K562 (cell line): ENCODE results near the gene PNRC2. TPM values are rescaled to one million over a fixed set of nuclear protein-coding genes. Genes with fewer than 3 reads are reported as not detected.

Experiments used
- ESRRB ChIP-seq: fragments of 250-450 bp; sonication (Bioruptor Pico); IDR thresholded peaks from 2 replicates; pipeline ENCODE4 v1.5.0; 2020; ENCODE audit warnings: mild to moderate bottlenecking, moderate library complexity, borderline replicate concordance
- FOXK1 ChIP-seq: sonication (generic); formaldehyde crosslinking; IDR thresholded peaks from 2 replicates; pipeline ENCODE4 v1.8.0; 2022; ENCODE audit warnings: missing genetic modification reagents, mild to moderate bottlenecking, borderline replicate concordance
- JUN ChIP-seq, 2 experiments: sonication (generic) in 1 of 2; formaldehyde crosslinking in 1 of 2; IDR thresholded peaks; 2 replicates each; pipeline versions ENCODE4 v1.6.1 to v1.8.0; 2012 to 2022; ENCODE audit warnings: borderline replicate concordance in 2 of 2, mild to moderate bottlenecking in 2 of 2, improper control_type of control experiment in 1 of 2, low read depth in 1 of 2, low read length in 1 of 2, missing genetic modification reagents in 1 of 2
- RBFOX2 ChIP-seq: fragments of 200-400 bp; formaldehyde crosslinking; IDR thresholded peaks from 2 replicates; pipeline ENCODE4 v1.6.1; 2017; ENCODE audit warnings: low read depth, mild to moderate bottlenecking, low read length, moderate library complexity
- ZNF274 ChIP-seq: IDR thresholded peaks from 2 replicates; pipeline ENCODE4 v1.6.1; 2011; ENCODE audit warnings: low read depth, mild to moderate bottlenecking, low read length, moderate library complexity, borderline replicate concordance
- polyA plus RNA-seq, 8 experiments: library from polyadenylated mRNA; depleted of rRNA in 4 of 8; stranded (reverse) in 5 of 8; unstranded in 3 of 8; fragments of >200 nt; fragmentation: Nextera tagmentation in 2 of 8; fragmentation: Illumina TruSeq in 1 of 8; extraction: Ambion mirVana in 2 of 8; extraction: Trizol in 1 of 8; gene quantifications; 2 replicates each; pipeline versions ENCODE4 v1.2.1 to v1.2.3, GENCODE V29; 2011 to 2014; ENCODE audit warnings: inconsistent platforms in 1 of 8, missing spikeins in 1 of 8
- total RNA-seq, 7 experiments: library from RNA; depleted of rRNA in 6 of 7; stranded (reverse); fragments of >200 nt in 6 of 7; fragmentation: Illumina TruSeq in 2 of 7; extraction: Trizol in 2 of 7; gene quantifications; 2 replicates each; pipeline versions ENCODE4 v1.2.1 to v1.2.3, GENCODE V29; 2011 to 2021; ENCODE audit warnings: low replicate concordance in 1 of 7
- TF ChIP-seq, protein P1 (sequence below): fragments of 450-650 bp; IDR thresholded peaks from 2 replicates; pipeline ENCODE4 v1.6.1; 2018; ENCODE audit not compliant: partially characterized antibody
- TF ChIP-seq, protein P2 (sequence below): fragments of 250-450 bp; sonication (Bioruptor Pico); IDR thresholded peaks from 2 replicates; pipeline ENCODE4 v1.5.0; 2022; ENCODE audit warnings: mild to moderate bottlenecking
- TF ChIP-seq, protein P3 (sequence below): conservative IDR thresholded peaks from 2 replicates; pipeline ENCODE4 v1.6.1; 2011; ENCODE audit warnings: low read depth, mild to moderate bottlenecking, low read length; ENCODE audit not compliant: control insufficient read depth
- TF ChIP-seq, protein P4 (sequence below): fragments of 250-450 bp; sonication (Bioruptor Pico); IDR thresholded peaks from 2 replicates; pipeline ENCODE4 v1.8.0; 2022; ENCODE audit warnings: inconsistent platforms
- TF ChIP-seq, protein P5 (sequence below), 2 experiments: fragments of 450-650 bp; conservative IDR thresholded peaks; 2 replicates each; pipeline ENCODE4 v1.6.1; 2017; ENCODE audit warnings: mild to moderate bottlenecking in 2 of 2, moderate library complexity in 2 of 2
- TF ChIP-seq, protein P6 (sequence below): fragments of 200-800 bp; sonication (Bioruptor generic); IDR thresholded peaks from 2 replicates; pipeline ENCODE4 v1.6.1; 2017; ENCODE audit warnings: missing genetic modification characterization, missing compliant biosample characterization
- TF ChIP-seq, protein P7 (sequence below): fragments of 250-450 bp; sonication (Bioruptor Pico); IDR thresholded peaks from 2 replicates; pipeline ENCODE4 v1.6.1; 2021; ENCODE audit warnings: mild to moderate bottlenecking

Gene PNRC2
- total and polyA plus RNA-seq, 9 of the 15 experiments (the other 6 are each of a cell fraction or from before 2014, with no cell fraction given), result 127 to 303 (median 203) TPM

DNA sequence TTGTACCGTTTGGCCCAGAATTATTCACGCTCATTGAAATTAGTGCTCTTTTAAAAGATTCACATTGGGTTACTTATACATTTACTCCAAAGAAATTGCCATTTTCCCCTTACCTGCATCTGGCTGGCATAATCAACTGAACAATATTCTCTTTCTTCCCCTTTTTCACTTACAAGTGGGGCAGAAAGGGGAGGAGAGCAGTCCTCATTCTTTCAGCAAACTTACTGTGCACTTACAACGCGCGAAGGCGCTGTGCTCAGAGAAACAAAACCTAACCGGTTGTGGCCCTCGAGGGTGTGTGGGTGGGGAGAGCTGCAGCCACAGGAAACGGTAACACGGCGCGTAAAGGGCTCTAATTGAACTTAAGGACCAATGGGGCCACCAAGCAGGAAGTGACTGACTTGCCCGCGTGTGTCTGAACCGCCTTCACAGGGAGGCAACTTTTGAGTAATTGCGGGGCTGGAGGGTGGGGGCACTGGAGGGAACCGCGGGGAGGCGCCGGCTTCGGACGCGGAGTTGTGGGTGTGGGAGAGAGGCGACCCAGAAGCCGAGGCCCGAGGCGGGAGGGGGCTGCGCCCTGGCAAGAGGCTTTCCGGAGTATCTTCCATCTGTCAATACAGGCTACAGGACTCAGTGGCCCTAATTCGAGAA is 693 bp upstream of the PNRC2 start (continued):
- TF ChIP-seq, protein P1, sequence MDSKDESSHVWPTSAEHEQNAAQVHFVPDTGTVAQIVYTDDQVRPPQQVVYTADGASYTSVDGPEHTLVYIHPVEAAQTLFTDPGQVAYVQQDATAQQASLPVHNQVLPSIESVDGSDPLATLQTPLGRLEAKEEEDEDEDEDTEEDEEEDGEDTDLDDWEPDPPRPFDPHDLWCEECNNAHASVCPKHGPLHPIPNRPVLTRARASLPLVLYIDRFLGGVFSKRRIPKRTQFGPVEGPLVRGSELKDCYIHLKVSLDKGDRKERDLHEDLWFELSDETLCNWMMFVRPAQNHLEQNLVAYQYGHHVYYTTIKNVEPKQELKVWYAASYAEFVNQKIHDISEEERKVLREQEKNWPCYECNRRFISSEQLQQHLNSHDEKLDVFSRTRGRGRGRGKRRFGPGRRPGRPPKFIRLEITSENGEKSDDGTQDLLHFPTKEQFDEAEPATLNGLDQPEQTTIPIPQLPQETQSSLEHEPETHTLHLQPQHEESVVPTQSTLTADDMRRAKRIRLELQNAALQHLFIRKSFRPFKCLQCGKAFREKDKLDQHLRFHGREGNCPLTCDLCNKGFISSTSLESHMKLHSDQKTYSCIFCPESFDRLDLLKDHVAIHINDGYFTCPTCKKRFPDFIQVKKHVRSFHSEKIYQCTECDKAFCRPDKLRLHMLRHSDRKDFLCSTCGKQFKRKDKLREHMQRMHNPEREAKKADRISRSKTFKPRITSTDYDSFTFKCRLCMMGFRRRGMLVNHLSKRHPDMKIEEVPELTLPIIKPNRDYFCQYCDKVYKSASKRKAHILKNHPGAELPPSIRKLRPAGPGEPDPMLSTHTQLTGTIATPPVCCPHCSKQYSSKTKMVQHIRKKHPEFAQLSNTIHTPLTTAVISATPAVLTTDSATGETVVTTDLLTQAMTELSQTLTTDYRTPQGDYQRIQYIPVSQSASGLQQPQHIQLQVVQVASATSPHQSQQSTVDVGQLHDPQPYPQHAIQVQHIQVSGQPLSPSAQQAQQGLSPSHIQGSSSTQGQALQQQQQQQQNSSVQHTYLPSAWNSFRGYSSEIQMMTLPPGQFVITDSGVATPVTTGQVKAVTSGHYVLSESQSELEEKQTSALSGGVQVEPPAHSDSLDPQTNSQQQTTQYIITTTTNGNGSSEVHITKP, result no peak
- TF ChIP-seq, protein P2, sequence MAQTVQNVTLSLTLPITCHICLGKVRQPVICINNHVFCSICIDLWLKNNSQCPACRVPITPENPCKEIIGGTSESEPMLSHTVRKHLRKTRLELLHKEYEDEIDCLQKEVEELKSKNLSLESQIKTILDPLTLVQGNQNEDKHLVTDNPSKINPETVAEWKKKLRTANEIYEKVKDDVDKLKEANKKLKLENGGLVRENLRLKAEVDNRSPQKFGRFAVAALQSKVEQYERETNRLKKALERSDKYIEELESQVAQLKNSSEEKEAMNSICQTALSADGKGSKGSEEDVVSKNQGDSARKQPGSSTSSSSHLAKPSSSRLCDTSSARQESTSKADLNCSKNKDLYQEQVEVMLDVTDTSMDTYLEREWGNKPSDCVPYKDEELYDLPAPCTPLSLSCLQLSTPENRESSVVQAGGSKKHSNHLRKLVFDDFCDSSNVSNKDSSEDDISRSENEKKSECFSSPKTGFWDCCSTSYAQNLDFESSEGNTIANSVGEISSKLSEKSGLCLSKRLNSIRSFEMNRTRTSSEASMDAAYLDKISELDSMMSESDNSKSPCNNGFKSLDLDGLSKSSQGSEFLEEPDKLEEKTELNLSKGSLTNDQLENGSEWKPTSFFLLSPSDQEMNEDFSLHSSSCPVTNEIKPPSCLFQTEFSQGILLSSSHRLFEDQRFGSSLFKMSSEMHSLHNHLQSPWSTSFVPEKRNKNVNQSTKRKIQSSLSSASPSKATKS, result no peak
- TF ChIP-seq ZNF274 (no peak), ESRRB (CRISPR knock-in tag) (no peak), JUN (IDR thresholded peaks at IDR 0.05; ENCODE audit: borderline replicate concordance, low read depth, low read length) (peak; percentile 37; the same call in 1 of the 2 replicates), JUN (CRISPR knock-in tag; IDR thresholded peaks at IDR 0.05; ENCODE audit: borderline replicate concordance) (no peak; the same call in 1 of the 2 replicates), RBFOX2 (no peak), FOXK1 (CRISPR knock-in tag) (peak; percentile 92)
- TF ChIP-seq, protein P3, sequence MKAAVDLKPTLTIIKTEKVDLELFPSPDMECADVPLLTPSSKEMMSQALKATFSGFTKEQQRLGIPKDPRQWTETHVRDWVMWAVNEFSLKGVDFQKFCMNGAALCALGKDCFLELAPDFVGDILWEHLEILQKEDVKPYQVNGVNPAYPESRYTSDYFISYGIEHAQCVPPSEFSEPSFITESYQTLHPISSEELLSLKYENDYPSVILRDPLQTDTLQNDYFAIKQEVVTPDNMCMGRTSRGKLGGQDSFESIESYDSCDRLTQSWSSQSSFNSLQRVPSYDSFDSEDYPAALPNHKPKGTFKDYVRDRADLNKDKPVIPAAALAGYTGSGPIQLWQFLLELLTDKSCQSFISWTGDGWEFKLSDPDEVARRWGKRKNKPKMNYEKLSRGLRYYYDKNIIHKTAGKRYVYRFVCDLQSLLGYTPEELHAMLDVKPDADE, result peak; percentile 50
- TF ChIP-seq, protein P4, sequence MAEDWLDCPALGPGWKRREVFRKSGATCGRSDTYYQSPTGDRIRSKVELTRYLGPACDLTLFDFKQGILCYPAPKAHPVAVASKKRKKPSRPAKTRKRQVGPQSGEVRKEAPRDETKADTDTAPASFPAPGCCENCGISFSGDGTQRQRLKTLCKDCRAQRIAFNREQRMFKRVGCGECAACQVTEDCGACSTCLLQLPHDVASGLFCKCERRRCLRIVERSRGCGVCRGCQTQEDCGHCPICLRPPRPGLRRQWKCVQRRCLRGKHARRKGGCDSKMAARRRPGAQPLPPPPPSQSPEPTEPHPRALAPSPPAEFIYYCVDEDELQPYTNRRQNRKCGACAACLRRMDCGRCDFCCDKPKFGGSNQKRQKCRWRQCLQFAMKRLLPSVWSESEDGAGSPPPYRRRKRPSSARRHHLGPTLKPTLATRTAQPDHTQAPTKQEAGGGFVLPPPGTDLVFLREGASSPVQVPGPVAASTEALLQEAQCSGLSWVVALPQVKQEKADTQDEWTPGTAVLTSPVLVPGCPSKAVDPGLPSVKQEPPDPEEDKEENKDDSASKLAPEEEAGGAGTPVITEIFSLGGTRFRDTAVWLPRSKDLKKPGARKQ (CRISPR knock-in tag), result no peak
- TF ChIP-seq, protein P5, sequence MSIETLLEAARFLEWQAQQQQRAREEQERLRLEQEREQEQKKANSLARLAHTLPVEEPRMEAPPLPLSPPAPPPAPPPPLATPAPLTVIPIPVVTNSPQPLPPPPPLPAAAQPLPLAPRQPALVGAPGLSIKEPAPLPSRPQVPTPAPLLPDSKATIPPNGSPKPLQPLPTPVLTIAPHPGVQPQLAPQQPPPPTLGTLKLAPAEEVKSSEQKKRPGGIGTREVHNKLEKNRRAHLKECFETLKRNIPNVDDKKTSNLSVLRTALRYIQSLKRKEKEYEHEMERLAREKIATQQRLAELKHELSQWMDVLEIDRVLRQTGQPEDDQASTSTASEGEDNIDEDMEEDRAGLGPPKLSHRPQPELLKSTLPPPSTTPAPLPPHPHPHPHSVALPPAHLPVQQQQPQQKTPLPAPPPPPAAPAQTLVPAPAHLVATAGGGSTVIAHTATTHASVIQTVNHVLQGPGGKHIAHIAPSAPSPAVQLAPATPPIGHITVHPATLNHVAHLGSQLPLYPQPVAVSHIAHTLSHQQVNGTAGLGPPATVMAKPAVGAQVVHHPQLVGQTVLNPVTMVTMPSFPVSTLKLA (conservative IDR thresholded peaks at IDR 0.05), result peak; percentile 57 to 82
- TF ChIP-seq, protein P6, sequence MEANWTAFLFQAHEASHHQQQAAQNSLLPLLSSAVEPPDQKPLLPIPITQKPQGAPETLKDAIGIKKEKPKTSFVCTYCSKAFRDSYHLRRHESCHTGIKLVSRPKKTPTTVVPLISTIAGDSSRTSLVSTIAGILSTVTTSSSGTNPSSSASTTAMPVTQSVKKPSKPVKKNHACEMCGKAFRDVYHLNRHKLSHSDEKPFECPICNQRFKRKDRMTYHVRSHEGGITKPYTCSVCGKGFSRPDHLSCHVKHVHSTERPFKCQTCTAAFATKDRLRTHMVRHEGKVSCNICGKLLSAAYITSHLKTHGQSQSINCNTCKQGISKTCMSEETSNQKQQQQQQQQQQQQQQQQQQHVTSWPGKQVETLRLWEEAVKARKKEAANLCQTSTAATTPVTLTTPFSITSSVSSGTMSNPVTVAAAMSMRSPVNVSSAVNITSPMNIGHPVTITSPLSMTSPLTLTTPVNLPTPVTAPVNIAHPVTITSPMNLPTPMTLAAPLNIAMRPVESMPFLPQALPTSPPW (CRISPR knock-in tag), result peak; percentile 85
- TF ChIP-seq, protein P7, sequence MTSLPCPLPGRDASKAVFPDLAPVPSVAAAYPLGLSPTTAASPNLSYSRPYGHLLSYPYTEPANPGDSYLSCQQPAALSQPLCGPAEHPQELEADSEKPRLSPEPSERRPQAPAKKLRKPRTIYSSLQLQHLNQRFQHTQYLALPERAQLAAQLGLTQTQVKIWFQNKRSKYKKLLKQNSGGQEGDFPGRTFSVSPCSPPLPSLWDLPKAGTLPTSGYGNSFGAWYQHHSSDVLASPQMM (CRISPR knock-in tag), result no peak
